Hepatocyte (in vitro differentiated cells): Measurements from ENCODE around the gene STAU1. TPM values are rescaled to one million over a fixed set of nuclear protein-coding genes. Genes with fewer than 3 reads are reported as not detected.
"Not testable (repeated sequence)": the region's sequence is repeated elsewhere in the genome, so short reads cannot be mapped to it uniquely, and the experiment has no call there.

Source experiments
- DNase-seq: peaks from one replicate; pipeline ENCODE4 v3.0.0-alpha.2; 2016; ENCODE audit warnings: low spot score
- H2AFZ ChIP-seq: fragments of 200-600 bp; sonication (generic); 2 replicates; pipeline ENCODE4 v1.6.0; 2016; ENCODE audit warnings: antibody characterized with exemption, mild to moderate bottlenecking
- H3K27ac ChIP-seq: fragments of 200-600 bp; sonication (generic); 2 replicates; pipeline ENCODE4 v1.5.1; 2016; ENCODE audit warnings: mild to moderate bottlenecking
- H3K27me3 ChIP-seq: fragments of 200-600 bp; sonication (generic); 2 replicates; pipeline ENCODE4 v1.6.1; 2016
- H3K36me3 ChIP-seq: fragments of 200-600 bp; sonication (generic); replicated peaks from 2 replicates; pipeline ENCODE4 v1.5.1; 2016; ENCODE audit warnings: low read depth; ENCODE audit not compliant: insufficient read depth
- H3K4me1 ChIP-seq: fragments of 200-600 bp; sonication (generic); 2 replicates; pipeline ENCODE4 v1.5.1; 2016; ENCODE audit warnings: mild to moderate bottlenecking, moderate library complexity; ENCODE audit not compliant: insufficient read depth
- H3K4me2 ChIP-seq: fragments of 200-600 bp; sonication (generic); 2 replicates; pipeline ENCODE4 v1.6.0; 2016
- H3K4me3 ChIP-seq: fragments of 200-600 bp; sonication (generic); 2 replicates; pipeline ENCODE4 v1.5.1; 2016; ENCODE audit warnings: mild to moderate bottlenecking
- H3K79me2 ChIP-seq: fragments of 200-600 bp; sonication (generic); 2 replicates; pipeline ENCODE4 v1.6.0; 2017; ENCODE audit warnings: mild to moderate bottlenecking
- H3K9me2 ChIP-seq: fragments of 200-600 bp; sonication (generic); replicated peaks from 2 replicates; pipeline ENCODE4 v1.6.0; 2017; ENCODE audit warnings: mild to moderate bottlenecking; ENCODE audit not compliant: insufficient read depth
- H3K9me3 ChIP-seq: fragments of 200-600 bp; sonication (generic); 2 replicates; pipeline ENCODE4 v1.5.1; 2016; ENCODE audit warnings: low read depth, mild to moderate bottlenecking
- H4K20me1 ChIP-seq: fragments of 200-600 bp; sonication (generic); 2 replicates; pipeline ENCODE4 v1.6.0; 2016; ENCODE audit warnings: mild to moderate bottlenecking; ENCODE audit not compliant: insufficient read depth, poor library complexity, severe bottlenecking
- CTCF ChIP-seq: fragments of 200-600 bp; sonication (generic); IDR thresholded peaks from 2 replicates; pipeline ENCODE4 v1.5.1; 2016; ENCODE audit warnings: antibody characterized with exemption, mild to moderate bottlenecking; ENCODE audit not compliant: poor library complexity
- EZH2 ChIP-seq: fragments of 200-600 bp; sonication (generic); IDR thresholded peaks from 2 replicates; pipeline ENCODE4 v1.6.1; 2016; ENCODE audit warnings: antibody characterized with exemption, mild to moderate bottlenecking, borderline replicate concordance
- EZH2phosphoT487 ChIP-seq: fragments of 200-600 bp; sonication (generic); IDR thresholded peaks from one replicate; pipeline ENCODE4 v1.6.1; 2018; ENCODE audit warnings: antibody characterized with exemption, mild to moderate bottlenecking, low read depth, moderate library complexity; ENCODE audit not compliant: unreplicated experiment, severe bottlenecking
- WGBS: methylation state at CpG from one replicate; pipeline ENCODE4 v1.1.6; 2016; ENCODE audit warnings: low lambda C conversion rate; ENCODE audit errors: missing lambda C conversion rate; 5-methylcytosine and 5-hydroxymethylcytosine counted together
- polyA plus RNA-seq: library from polyadenylated mRNA; unstranded; fragments of >200 nt; fragmentation: Nextera tagmentation; extraction: Ambion mirVana; gene quantifications from 2 replicates; pipeline ENCODE4 v1.2.1, GENCODE V29; 2016
- total RNA-seq: library from RNA; depleted of rRNA; stranded (reverse); fragments of >200 nt; gene quantifications from 2 replicates; pipeline ENCODE4 v1.2.3, GENCODE V29; 2014

Gene STAU1
- total and polyA plus RNA-seq, 2 experiments from 2014 or later = 72.9 to 84.5 TPM

- no peaks in the 10 kb centered on the region for H3K9me3 ChIP-seq
- 59% methylated on average over 6 of the region's 6 CpGs for WGBS
- H3K36me3 ChIP-seq = no peaks in the 10 kb centered on the region
- H3K4me2 ChIP-seq = peak overlapping the region; percentile 82
- peaks cover 74% of the 10 kb centered on the region for H3K79me2 ChIP-seq
- H3K4me3 ChIP-seq = no peak overlapping the region
- no peaks in the 10 kb centered on the region for H3K9me2 ChIP-seq
- no peak for DNase-seq
- H3K27me3 ChIP-seq = no peaks in the 10 kb centered on the region
- peaks cover 66% of the 10 kb centered on the region for H4K20me1 ChIP-seq
- TF ChIP-seq EZH2 = no peak
- peaks cover 45% of the 10 kb centered on the region for H3K4me1 ChIP-seq
- peak overlapping the region; percentile 98 for H3K27ac ChIP-seq
- H2AFZ ChIP-seq = no peak overlapping the region
Observed at GRCh38 chr20:49185071-49185761, 2.9 kb downstream of the STAU1 start.

GRCh38 chr20:49184691-49185070, 3.5 kb downstream of the STAU1 start:
- peak overlapping the region; percentile 98 for H3K27ac ChIP-seq
- 77% methylated on average over 3 of the region's 3 CpGs for WGBS
- H2AFZ ChIP-seq = no peak overlapping the region
- H4K20me1 ChIP-seq = peaks cover 71% of the 10 kb centered on the region
- no peaks in the 10 kb centered on the region for H3K9me2 ChIP-seq
- H3K79me2 ChIP-seq = peaks cover 79% of the 10 kb centered on the region
- H3K36me3 ChIP-seq = no peaks in the 10 kb centered on the region
- no peak overlapping the region for H3K4me3 ChIP-seq
- no peak for TF ChIP-seq CTCF
- TF ChIP-seq EZH2 = no peak
- no peak for TF ChIP-seq EZH2phosphoT487
- DNase-seq = no peak
- peak overlapping the region; percentile 82 for H3K4me2 ChIP-seq
- no peaks in the 10 kb centered on the region for H3K9me3 ChIP-seq
- H3K4me1 ChIP-seq = peaks cover 46% of the 10 kb centered on the region
- no peaks in the 10 kb centered on the region for H3K27me3 ChIP-seq

- DNase-seq, H3K36me3 ChIP-seq, H3K9me2 ChIP-seq, H3K4me3 ChIP-seq, H3K27me3 ChIP-seq, H3K9me3 ChIP-seq, H2AFZ ChIP-seq: not testable (repeated sequence)
- Histone ChIP-seq H3K4me2 (peak overlapping the region; percentile 82), H3K27ac (peak overlapping the region; percentile 15), H3K4me1 (peaks cover 49% of the 10 kb centered on the region), H3K79me2 (peaks cover 85% of the 10 kb centered on the region), H4K20me1 (peaks cover 77% of the 10 kb centered on the region)
- 86% methylated on average over 5 of the region's 5 CpGs for WGBS
Observed at GRCh38 chr20:49184084-49184501, 4.0 kb downstream of the STAU1 start.

GRCh38 chr20:49183444-49183843, 4.7 kb downstream of the STAU1 start:
- DNase-seq = no peak
- Histone ChIP-seq H3K9me3 (no peaks in the 10 kb centered on the region), H3K4me3 (no peak overlapping the region), H3K27me3 (no peaks in the 10 kb centered on the region), H2AFZ (no peak overlapping the region), H4K20me1 (peaks cover 84% of the 10 kb centered on the region), H3K4me2 (no peak overlapping the region), H3K36me3 (no peaks in the 10 kb centered on the region), H3K9me2 (no peaks in the 10 kb centered on the region), H3K4me1 (peaks cover 49% of the 10 kb centered on the region), H3K79me2 (peaks cover 92% of the 10 kb centered on the region), H3K27ac (no peak overlapping the region)
- TF ChIP-seq EZH2 (no peak), EZH2phosphoT487 (no peak), CTCF (no peak)
- 96% methylated on average over 3 of the region's 3 CpGs for WGBS
